CD14-positive monocyte (primary cell): ENCODE measurements around the gene EFHC2. TPM values are rescaled to one million over a fixed set of nuclear protein-coding genes. Genes with fewer than 3 reads are reported as not detected.
A peak's percentile ranks its signal among the peaks of the same experiment; 100 is the strongest.
"Not testable (repeated sequence)": the region's sequence is repeated elsewhere in the genome, so short reads cannot be mapped to it uniquely, and the experiment has no call there.

Source experiments
- DNase-seq, 3 donors: peaks; one replicate each; pipeline ENCODE4 v3.0.0-alpha.2; 2011 to 2022
- H2AFZ ChIP-seq: 2 replicates; pipeline ENCODE4 v1.6.0; 2012; ENCODE audit warnings: mild to moderate bottlenecking, low read depth, low read length, inconsistent platforms; ENCODE audit not compliant: insufficient read depth, poor library complexity, severe bottlenecking
- H3K27ac ChIP-seq, 2 donors: 1 replicate in 1 of 2; 2 replicates in 1 of 2; pipeline ENCODE4 v1.5.1; 2012 to 2013; ENCODE audit warnings: low read length in 2 of 2, control low read depth in 1 of 2, inconsistent platforms in 1 of 2, low read depth in 1 of 2, mild to moderate bottlenecking in 1 of 2
- H3K27me3 ChIP-seq, 2 donors: one replicate each; pipeline versions ENCODE4 v1.6.0 to v1.6.1; 2011 to 2013; ENCODE audit warnings: low read length in 2 of 2; ENCODE audit not compliant: control insufficient read depth in 2 of 2, insufficient read depth in 2 of 2
- H3K36me3 ChIP-seq, 2 donors: replicated peaks in 1 of 2; 1 replicate in 1 of 2; 2 replicates in 1 of 2; pipeline versions ENCODE4 v1.5.1 to v1.6.1; 2012 to 2013; ENCODE audit warnings: low read length in 2 of 2, control low read depth in 1 of 2, inconsistent platforms in 1 of 2, mild to moderate bottlenecking in 1 of 2; ENCODE audit not compliant: insufficient read depth in 2 of 2, control insufficient read depth in 1 of 2
- H3K4me1 ChIP-seq, 2 donors: 1 replicate in 1 of 2; 2 replicates in 1 of 2; pipeline versions ENCODE4 v1.5.1 to v1.6.1; 2012 to 2013; ENCODE audit warnings: low read length in 2 of 2, control low read depth in 1 of 2, inconsistent platforms in 1 of 2, mild to moderate bottlenecking in 1 of 2, moderate library complexity in 1 of 2; ENCODE audit not compliant: insufficient read depth in 2 of 2, control insufficient read depth in 1 of 2
- H3K4me2 ChIP-seq: replicated peaks from 2 replicates; pipeline ENCODE3; 2012; ENCODE audit warnings: low read length, moderate library complexity, mild to moderate bottlenecking; ENCODE audit not compliant: poor library complexity, severe bottlenecking; ENCODE audit errors: extremely low read depth
- H3K4me3 ChIP-seq, 3 experiments: fragments of 200-600 bp in 1 of 3; sonication (generic) in 1 of 3; replicated peaks in 1 of 3; 1 replicate in 2 of 3; 2 replicates in 1 of 3; pipeline ENCODE4 v1.5.1; 2011 to 2013; ENCODE audit warnings: low read length in 3 of 3, mild to moderate bottlenecking in 3 of 3, control low read depth in 2 of 3, low read depth in 2 of 3, inconsistent platforms in 1 of 3, moderate library complexity in 1 of 3
- H3K79me2 ChIP-seq: 2 replicates; pipeline ENCODE4 v1.6.0; 2012; ENCODE audit warnings: mild to moderate bottlenecking, control low read depth, inconsistent platforms, low read length, moderate library complexity; ENCODE audit not compliant: insufficient read depth
- H3K9ac ChIP-seq: 2 replicates; pipeline ENCODE4 v1.6.0; 2017; ENCODE audit warnings: low read length, mild to moderate bottlenecking; ENCODE audit not compliant: insufficient read depth, poor library complexity, severe bottlenecking
- H3K9me3 ChIP-seq, 2 donors: replicated peaks in 1 of 2; 1 replicate in 1 of 2; 2 replicates in 1 of 2; pipeline versions ENCODE4 v1.5.1 to v1.6.1; 2012 to 2013; ENCODE audit warnings: low read length in 2 of 2, control low read depth in 1 of 2; ENCODE audit not compliant: control insufficient read depth in 1 of 2, insufficient read depth in 1 of 2
- H4K20me1 ChIP-seq: 2 replicates; pipeline ENCODE4 v1.6.0; 2012; ENCODE audit warnings: mild to moderate bottlenecking, low read length, control low read depth, moderate library complexity; ENCODE audit not compliant: insufficient read depth
- H3K27ac Mint-ChIP-seq, 7 donors: one replicate each; pipeline ENCODE4 v1.8.0; 2020; ENCODE audit warnings: mild to moderate bottlenecking in 7 of 7, mixed read lengths in 7 of 7, moderate library complexity in 6 of 7, inconsistent platforms in 2 of 7
- H3K27me3 Mint-ChIP-seq, 3 donors: one replicate each; pipeline ENCODE4 v1.8.0; 2021 to 2022; ENCODE audit warnings: low read depth in 3 of 3, mild to moderate bottlenecking in 3 of 3, mixed read lengths in 3 of 3, moderate library complexity in 3 of 3, inconsistent platforms in 1 of 3
- H3K36me3 Mint-ChIP-seq, 2 donors: one replicate each; pipeline ENCODE4 v1.8.0; 2020; ENCODE audit warnings: mixed read lengths in 2 of 2, inconsistent platforms in 1 of 2, mild to moderate bottlenecking in 1 of 2
- H3K4me1 Mint-ChIP-seq: one replicate; pipeline ENCODE4 v1.8.0; 2020; ENCODE audit warnings: mild to moderate bottlenecking, mixed read lengths
- H3K4me3 Mint-ChIP-seq, 2 donors: one replicate each; pipeline ENCODE4 v1.8.0; 2020; ENCODE audit warnings: mild to moderate bottlenecking in 2 of 2, mixed read lengths in 2 of 2, moderate library complexity in 1 of 2
- H3K9me3 Mint-ChIP-seq, 7 donors: one replicate each; pipeline ENCODE4 v1.8.0; 2020 to 2022; ENCODE audit warnings: mixed read lengths in 7 of 7, mild to moderate bottlenecking in 6 of 7, moderate library complexity in 6 of 7, inconsistent platforms in 2 of 7
- WGBS: methylation state at CpG from one replicate; pipeline ENCODE4 v1.1.5; 2013; ENCODE audit warnings: missing lambda C conversion rate; ENCODE audit not compliant: insufficient coverage; 5-methylcytosine and 5-hydroxymethylcytosine counted together
- intact Hi-C, 2 donors: fragments of 100-400 bp; cut with micrococcal nuclease; formaldehyde crosslinking; loops; one replicate each; pipeline versions ENCODE4 v1.15.0 to v1.15.1; 2023
- polyA plus RNA-seq, 3 donors: library from polyadenylated mRNA; depleted of rRNA in 1 of 3; unstranded in 2 of 3; stranded (reverse) in 1 of 3; fragments of 300-500 nt in 2 of 3; fragments of >200 nt in 1 of 3; fragmentation: Illumina TruSeq in 2 of 3; gene quantifications; 1 replicate in 2 of 3; 2 replicates in 1 of 3; pipeline ENCODE4 v1.2.3, GENCODE V29; 2012 to 2021
- TF ChIP-seq, protein P1 (sequence below): fragments of 200-600 bp; IDR thresholded peaks from one replicate; pipeline ENCODE4 v1.8.0; 2022; ENCODE audit warnings: antibody characterized with exemption, mild to moderate bottlenecking

The EFHC2 gene
- polyA plus RNA-seq, 3 donors = 0.05 to 0.22 TPM; not detected in 1

DNA sequence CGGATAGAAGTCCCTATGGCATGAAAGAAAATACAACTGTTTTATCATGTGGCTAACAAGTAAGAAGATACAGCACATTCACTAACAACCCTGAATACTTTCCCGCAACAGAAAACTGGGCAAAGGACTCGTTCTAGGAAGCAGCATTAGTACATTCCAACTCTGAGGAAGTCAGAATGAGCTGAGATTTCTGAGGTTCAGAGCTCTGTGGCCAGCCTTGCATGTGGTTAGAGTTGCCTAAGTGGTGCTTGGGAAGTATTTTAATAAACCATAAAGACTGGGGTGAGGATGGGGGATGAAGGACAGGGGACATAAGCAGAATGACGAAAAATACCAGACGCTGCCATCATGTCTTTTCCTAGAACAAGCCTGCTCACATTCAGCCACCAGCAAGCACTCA lies 82.2 kb downstream of the EFHC2 start:
- TF ChIP-seq, protein P1, sequence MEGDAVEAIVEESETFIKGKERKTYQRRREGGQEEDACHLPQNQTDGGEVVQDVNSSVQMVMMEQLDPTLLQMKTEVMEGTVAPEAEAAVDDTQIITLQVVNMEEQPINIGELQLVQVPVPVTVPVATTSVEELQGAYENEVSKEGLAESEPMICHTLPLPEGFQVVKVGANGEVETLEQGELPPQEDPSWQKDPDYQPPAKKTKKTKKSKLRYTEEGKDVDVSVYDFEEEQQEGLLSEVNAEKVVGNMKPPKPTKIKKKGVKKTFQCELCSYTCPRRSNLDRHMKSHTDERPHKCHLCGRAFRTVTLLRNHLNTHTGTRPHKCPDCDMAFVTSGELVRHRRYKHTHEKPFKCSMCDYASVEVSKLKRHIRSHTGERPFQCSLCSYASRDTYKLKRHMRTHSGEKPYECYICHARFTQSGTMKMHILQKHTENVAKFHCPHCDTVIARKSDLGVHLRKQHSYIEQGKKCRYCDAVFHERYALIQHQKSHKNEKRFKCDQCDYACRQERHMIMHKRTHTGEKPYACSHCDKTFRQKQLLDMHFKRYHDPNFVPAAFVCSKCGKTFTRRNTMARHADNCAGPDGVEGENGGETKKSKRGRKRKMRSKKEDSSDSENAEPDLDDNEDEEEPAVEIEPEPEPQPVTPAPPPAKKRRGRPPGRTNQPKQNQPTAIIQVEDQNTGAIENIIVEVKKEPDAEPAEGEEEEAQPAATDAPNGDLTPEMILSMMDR = no peak
- Mint-ChIP-seq H3K4me3 (peak overlapping the region in 1 of 2 donors; percentile 81), H3K9me3 (peaks cover 0 to 8% (median 3%) of the 10 kb centered on the region in 7 donors), H3K36me3 (peaks cover 0 to 8% of the 10 kb centered on the region in 2 donors), H3K27me3 (peaks cover 51 to 77% (median 63%) of the 10 kb centered on the region in 3 donors), H3K27ac (no peak overlapping the region), H3K4me1 (peaks cover 16% of the 10 kb centered on the region)
- Histone ChIP-seq H3K36me3 (no peaks in the 10 kb centered on the region), H4K20me1 (no peaks in the 10 kb centered on the region), H3K4me2 (no peak overlapping the region), H3K9ac (no peak overlapping the region), H3K9me3 (no peaks in the 10 kb centered on the region), H3K4me3 (no peak overlapping the region), H3K27me3 (peaks cover 60 to 68% of the 10 kb centered on the region in 2 donors), H3K27ac (no peak overlapping the region), H3K4me1 (no peaks in the 10 kb centered on the region), H3K79me2 (no peaks in the 10 kb centered on the region), H2AFZ (no peak overlapping the region)
- intact Hi-C loops = no loop called here
- DNase-seq = no peak
- no CpG with 5 or more reads among the region's 5 CpGs for WGBS

DNA sequence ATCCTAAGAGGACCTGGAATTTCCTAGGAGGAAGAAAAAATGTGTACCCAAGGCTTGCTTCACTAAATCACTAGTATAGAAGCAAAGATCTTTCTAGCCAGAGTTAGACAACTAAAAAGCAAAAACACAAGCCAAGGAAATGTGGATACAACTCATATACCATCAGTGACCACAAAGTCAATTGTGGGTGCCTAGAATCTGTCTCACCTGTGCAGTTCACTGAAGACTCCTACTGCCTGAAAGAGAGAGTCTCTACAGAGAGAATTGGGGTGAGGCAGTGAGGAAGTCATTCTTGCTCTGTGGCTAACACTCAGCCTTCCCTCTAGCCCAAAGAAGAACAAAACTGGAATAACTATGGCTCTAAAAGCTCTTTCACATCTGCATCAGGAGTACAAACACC lies 82.9 kb downstream of the EFHC2 start:
- H3K4me1 ChIP-seq = no peaks in the 10 kb centered on the region
- H3K4me2 ChIP-seq = no peak overlapping the region
- no peaks in the 10 kb centered on the region for H3K9me3 ChIP-seq
- peak overlapping the region in 1 of 2 donors; percentile 81 for H3K4me3 Mint-ChIP-seq
- H3K36me3 ChIP-seq = no peaks in the 10 kb centered on the region
- no peaks in the 10 kb centered on the region for H3K79me2 ChIP-seq
- no peak for DNase-seq
- H2AFZ ChIP-seq = no peak overlapping the region
- no peak overlapping the region for H3K27ac Mint-ChIP-seq
- peaks cover 0 to 10% (median 3%) of the 10 kb centered on the region in 7 donors for H3K9me3 Mint-ChIP-seq
- peaks cover 0 to 10% of the 10 kb centered on the region in 2 donors for H3K36me3 Mint-ChIP-seq
- H3K27me3 ChIP-seq = peaks cover 53 to 64% of the 10 kb centered on the region in 2 donors
- no peak overlapping the region for H3K9ac ChIP-seq
- H3K4me1 Mint-ChIP-seq = peaks cover 23% of the 10 kb centered on the region
- H3K27ac ChIP-seq = no peak overlapping the region
- no peaks in the 10 kb centered on the region for H4K20me1 ChIP-seq
- H3K27me3 Mint-ChIP-seq = peaks cover 50 to 82% (median 67%) of the 10 kb centered on the region in 3 donors
- no peak overlapping the region for H3K4me3 ChIP-seq
- intact Hi-C loops = no loop called here
- TF ChIP-seq, protein P1 = no peak

DNA sequence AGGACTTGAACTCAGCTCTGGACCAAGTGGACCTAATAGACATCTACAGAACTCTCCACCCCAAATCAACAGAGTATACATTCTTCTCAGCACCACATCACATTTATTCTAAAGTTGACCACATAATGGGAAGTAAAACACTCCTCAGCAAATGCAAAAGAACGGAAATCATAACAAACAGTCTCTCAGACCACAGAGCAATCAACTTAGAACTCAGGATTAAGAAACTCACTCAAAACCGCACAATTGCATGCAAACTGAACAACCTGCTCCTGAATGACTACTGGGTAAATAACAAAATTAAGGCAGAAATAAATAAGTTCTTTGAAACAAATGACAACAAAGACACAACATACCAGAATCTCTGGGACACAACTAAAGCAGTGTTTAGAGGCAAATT lies 87.7 kb downstream of the EFHC2 start:
- H3K4me3 ChIP-seq, H3K36me3 ChIP-seq, H3K4me2 ChIP-seq, H3K9ac ChIP-seq, H2AFZ ChIP-seq, H3K36me3 Mint-ChIP-seq, intact Hi-C loops, H4K20me1 ChIP-seq, H3K27ac ChIP-seq, H3K79me2 ChIP-seq, H3K9me3 ChIP-seq: not testable (repeated sequence)
- Mint-ChIP-seq H3K27me3 (peaks cover 55 to 77% (median 75%) of the 10 kb centered on the region in 3 donors), H3K27ac (peak overlapping the region in 3 of 7 donors; percentile 5 to 67 (median 16)), H3K9me3 (peaks cover 0 to 14% (median 6%) of the 10 kb centered on the region in 7 donors), H3K4me3 (peak overlapping the region in 1 of 2 donors; percentile 68), H3K4me1 (peaks cover 44% of the 10 kb centered on the region)
- Histone ChIP-seq H3K27me3 (peaks cover 24 to 32% of the 10 kb centered on the region in 2 donors), H3K4me1 (peaks cover 25 to 27% of the 10 kb centered on the region in 2 donors)
- DNase-seq = peak; percentile 10 to 15 (median 11)
- WGBS = no CpG with 5 or more reads among the region's 2 CpGs
